Measurements from ENCODE around the gene ADAMTS16.

DNA sequence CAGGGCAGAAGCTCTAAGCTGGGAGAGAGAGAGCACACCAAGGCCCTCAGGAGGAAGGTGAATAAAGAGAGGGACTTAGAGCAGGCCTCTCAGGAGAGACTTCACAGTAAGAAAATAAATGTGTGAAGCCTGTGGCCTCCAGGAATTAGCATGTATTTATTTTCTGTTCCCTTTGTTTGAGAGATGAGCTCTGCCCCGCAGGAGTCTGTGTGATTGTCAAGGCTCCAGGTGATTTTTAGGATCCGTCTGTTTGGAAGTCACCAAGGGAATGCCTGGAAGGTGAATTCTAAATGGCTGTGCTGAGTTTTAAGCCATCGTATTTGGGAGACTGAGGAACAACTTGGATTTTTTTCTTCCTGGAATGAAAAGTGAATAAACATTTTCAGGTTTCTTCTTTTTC, 174.0 kb downstream of the ADAMTS16 start:
- TF ChIP-seq, protein P1, sequence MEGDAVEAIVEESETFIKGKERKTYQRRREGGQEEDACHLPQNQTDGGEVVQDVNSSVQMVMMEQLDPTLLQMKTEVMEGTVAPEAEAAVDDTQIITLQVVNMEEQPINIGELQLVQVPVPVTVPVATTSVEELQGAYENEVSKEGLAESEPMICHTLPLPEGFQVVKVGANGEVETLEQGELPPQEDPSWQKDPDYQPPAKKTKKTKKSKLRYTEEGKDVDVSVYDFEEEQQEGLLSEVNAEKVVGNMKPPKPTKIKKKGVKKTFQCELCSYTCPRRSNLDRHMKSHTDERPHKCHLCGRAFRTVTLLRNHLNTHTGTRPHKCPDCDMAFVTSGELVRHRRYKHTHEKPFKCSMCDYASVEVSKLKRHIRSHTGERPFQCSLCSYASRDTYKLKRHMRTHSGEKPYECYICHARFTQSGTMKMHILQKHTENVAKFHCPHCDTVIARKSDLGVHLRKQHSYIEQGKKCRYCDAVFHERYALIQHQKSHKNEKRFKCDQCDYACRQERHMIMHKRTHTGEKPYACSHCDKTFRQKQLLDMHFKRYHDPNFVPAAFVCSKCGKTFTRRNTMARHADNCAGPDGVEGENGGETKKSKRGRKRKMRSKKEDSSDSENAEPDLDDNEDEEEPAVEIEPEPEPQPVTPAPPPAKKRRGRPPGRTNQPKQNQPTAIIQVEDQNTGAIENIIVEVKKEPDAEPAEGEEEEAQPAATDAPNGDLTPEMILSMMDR (IDR thresholded peaks at IDR 0.05): no peak
- TF ChIP-seq POLR2A (IDR thresholded peaks at IDR 0.05): no peak
